BJ (cell line): ENCODE results near the gene SPTB. TPM values are rescaled to one million over a fixed set of nuclear protein-coding genes. Genes with fewer than 3 reads are reported as not detected.

Source experiments
- CTCF ChIA-PET: fragments of 350-600 bp; formaldehyde crosslinking; extraction: SDS; loops from one replicate; lab custom pipeline; 2021; ENCODE audit warnings: antibody characterized with exemption, inconsistent platforms; lab: Yijun Ruan, JAX
- POLR2A ChIA-PET: fragments of 300-600 bp; sonication (Branson Sonifier 250); formaldehyde crosslinking; extraction: SDS; loops from one replicate; lab custom pipeline; 2021; ENCODE audit warnings: antibody characterized with exemption; lab: Charles Lee
- DNase-seq: peaks from one replicate; pipeline ENCODE4 v3.0.0-alpha.2; 2011; ENCODE audit warnings: low read depth
- H3K27me3 ChIP-seq: 2 replicates; pipeline ENCODE4 v1.6.0; 2011; ENCODE audit warnings: low read length; ENCODE audit not compliant: control insufficient read depth, insufficient read depth
- H3K36me3 ChIP-seq: 2 replicates; pipeline ENCODE4 v1.5.1; 2011; ENCODE audit warnings: low read length; ENCODE audit not compliant: control insufficient read depth, insufficient read depth
- H3K4me3 ChIP-seq: 2 replicates; pipeline ENCODE4 v1.5.1; 2011; ENCODE audit warnings: low read depth, mild to moderate bottlenecking, control low read depth, low read length
- CTCF ChIP-seq: IDR thresholded peaks from 2 replicates; pipeline ENCODE4 v1.5.1; 2011; ENCODE audit warnings: low read depth, mild to moderate bottlenecking, control low read depth, inconsistent platforms, low read length, moderate library complexity; ENCODE audit not compliant: insufficient read depth
- polyA plus RNA-seq: library from polyadenylated mRNA; depleted of rRNA; stranded (reverse); fragments of >200 nt; gene quantifications from 2 replicates; pipeline ENCODE4 v1.2.3, GENCODE V29; 2011

The SPTB gene
- polyA plus RNA-seq, 1 experiment: 0.02 TPM

GRCh38 chr14:64865109-64865508 is 14.6 kb downstream of the SPTB start:
- Histone ChIP-seq H3K36me3 (no peaks in the 10 kb centered on the region), H3K27me3 (peaks cover 15% of the 10 kb centered on the region), H3K4me3 (no peak overlapping the region)
- CTCF ChIA-PET: interaction anchor here (1.0 to 1.6 kb wide), 3 partner anchors 9 to 32 kb away, joined by 3 to 6 read pairs (median 3); no protein-coding TSS in a partner anchor
- TF ChIP-seq CTCF: no peak
- POLR2A ChIA-PET: no interaction called here
- DNase-seq: no peak

- CTCF ChIA-PET: no interaction called here
Observed at GRCh38 chr14:64864258-64864657, 15.4 kb downstream of the SPTB start.

GRCh38 chr14:64861916-64862315 is 17.8 kb downstream of the SPTB start:
- H3K36me3 ChIP-seq: no peaks in the 10 kb centered on the region
- CTCF ChIA-PET: interaction anchor here (0.9 kb wide), 1 partner anchor 30 kb away, joined by 3 read pairs; no protein-coding TSS in a partner anchor
- no peak for TF ChIP-seq CTCF
- peaks cover 19% of the 10 kb centered on the region for H3K27me3 ChIP-seq
- no peak for DNase-seq
- H3K4me3 ChIP-seq: no peak overlapping the region
- POLR2A ChIA-PET: no interaction called here

More at GRCh38 chr14:64864258-64864657, 15.4 kb downstream of the SPTB start:
- no peak overlapping the region for H3K4me3 ChIP-seq
- H3K36me3 ChIP-seq: no peaks in the 10 kb centered on the region
- TF ChIP-seq CTCF: no peak
- POLR2A ChIA-PET: no interaction called here
- H3K27me3 ChIP-seq: peaks cover 18% of the 10 kb centered on the region
- no peak for DNase-seq

GRCh38 chr14:64860039-64860438 is 19.7 kb downstream of the SPTB start:
- ChIA-PET CTCF (interaction anchor here (1.6 kb wide), 1 partner anchor 18 kb away, joined by 5 read pairs; no protein-coding TSS in a partner anchor), POLR2A (no interaction called here)
- DNase-seq: no peak
- Histone ChIP-seq H3K4me3 (no peak overlapping the region), H3K27me3 (peaks cover 19% of the 10 kb centered on the region), H3K36me3 (no peaks in the 10 kb centered on the region)
- no peak for TF ChIP-seq CTCF

- no peak for DNase-seq
- CTCF ChIA-PET: interaction anchor here (0.8 to 1.4 kb wide), 3 partner anchors 23 to 35 kb away, joined by 3 read pairs; no protein-coding TSS in a partner anchor
- Histone ChIP-seq H3K27me3 (peaks cover 17% of the 10 kb centered on the region), H3K4me3 (no peak overlapping the region), H3K36me3 (no peaks in the 10 kb centered on the region)
- TF ChIP-seq CTCF: no peak
- POLR2A ChIA-PET: no interaction called here
Observed at GRCh38 chr14:64857979-64858744, 21.5 kb downstream of the SPTB start.
